SK-N-SH (cell line): Measurements from ENCODE around the gene THEM4.

Experiments
- RFX5 ChIP-seq: IDR thresholded peaks from 2 replicates; pipeline ENCODE4 v1.6.1; 2012; ENCODE audit warnings: mild to moderate bottlenecking, improper control_type of control experiment, low read length
- SIN3A ChIP-seq: IDR thresholded peaks from 2 replicates; pipeline ENCODE4 v1.6.1; 2012; ENCODE audit warnings: low read depth, mild to moderate bottlenecking, low read length, moderate library complexity, borderline replicate concordance

- TF ChIP-seq SIN3A: no peak
- no peak for TF ChIP-seq RFX5
These were observed 7.5 kb upstream of the THEM4 start for GRCh38 chr1:151916726-151917370.
